Measurements from ENCODE around the gene RGS5. TPM values are rescaled to one million over a fixed set of nuclear protein-coding genes. Genes with fewer than 3 reads are reported as not detected.

RGS5 gene
- polyA plus RNA-seq, 1 experiment = 13.8 TPM

DNA sequence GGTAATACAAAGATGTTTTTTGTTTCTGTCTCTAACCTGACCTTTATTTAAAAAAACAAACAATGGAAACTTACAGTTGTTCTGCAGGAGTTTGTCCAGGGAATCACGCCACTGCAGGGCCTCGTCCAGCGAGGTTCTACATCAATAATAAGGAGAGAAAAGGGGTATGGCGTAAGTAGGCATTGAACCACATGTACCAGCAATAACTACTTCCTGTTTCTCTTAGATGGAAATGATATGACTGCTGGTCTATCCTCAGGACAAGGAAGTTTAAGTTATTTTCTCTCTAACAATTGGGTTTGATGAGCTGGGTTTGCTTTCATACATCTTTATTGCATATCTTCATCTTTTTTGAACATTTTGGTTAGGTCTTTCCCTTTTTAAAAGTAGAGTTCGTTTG is 40.9 kb downstream of the RGS5 start:
- Histone ChIP-seq H3K27ac (ENCODE audit: low read depth, low read length) (no peak overlapping the region), H3K4me3 (ENCODE audit: low read depth, low read length) (no peak overlapping the region), H3K9me3 (ENCODE audit: control insufficient read depth, insufficient read depth, low read length) (no peaks in the 10 kb centered on the region), H3K27me3 (ENCODE audit: control insufficient read depth, insufficient read depth, low read length) (no peaks in the 10 kb centered on the region)
- ChIA-PET CTCF (interaction anchor here (0.5 to 6.0 kb wide), 5 partner anchors 13 to 314 kb away, joined by 3 to 45 read pairs (median 5); partner anchors contain the start of gene RGS4), POLR2A (no interaction called here)
- no peak for DNase-seq (ENCODE audit: low read depth, low spot score)
- TF ChIP-seq CTCF (IDR thresholded peaks at IDR 0.05; ENCODE audit: low read depth, low read length) = no peak

- POLR2A ChIA-PET = no interaction called here
- CTCF ChIA-PET = interaction anchor here (1.0 to 1.7 kb wide), 2 partner anchors 307 to 313 kb away, joined by 3 to 5 read pairs; no protein-coding TSS in a partner anchor
- Histone ChIP-seq H3K27me3 (ENCODE audit: control insufficient read depth, insufficient read depth, low read length) (no peaks in the 10 kb centered on the region), H3K27ac (ENCODE audit: low read depth, low read length) (no peak overlapping the region), H3K9me3 (ENCODE audit: control insufficient read depth, insufficient read depth, low read length) (no peaks in the 10 kb centered on the region), H3K4me3 (ENCODE audit: low read depth, low read length) (no peak overlapping the region)
- no peak for DNase-seq (ENCODE audit: low read depth, low spot score)
- no peak for TF ChIP-seq CTCF (IDR thresholded peaks at IDR 0.05; ENCODE audit: low read depth, low read length)
Observed at GRCh38 chr1:163161337-163161736, 41.4 kb downstream of the RGS5 start.

DNA sequence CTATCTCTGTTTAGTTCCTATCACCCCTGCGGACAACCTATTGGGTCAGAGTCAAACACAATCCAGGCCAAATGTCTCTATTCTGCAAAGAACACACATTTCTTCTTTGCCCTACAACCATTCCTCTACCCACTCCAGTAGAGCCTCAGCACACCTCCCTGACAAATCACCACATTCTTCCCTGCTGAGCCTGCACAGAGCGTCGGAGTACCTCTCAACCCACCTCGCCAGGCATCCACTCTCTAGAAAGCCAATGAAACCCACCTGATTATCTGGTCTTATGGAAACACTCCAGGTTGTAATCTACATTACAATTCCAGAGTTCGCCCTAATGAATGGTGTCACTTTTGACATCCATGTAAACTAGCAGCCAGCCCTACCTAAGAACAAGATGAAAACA is 47.1 kb downstream of the RGS5 start:
- no peak for TF ChIP-seq CTCF (IDR thresholded peaks at IDR 0.05; ENCODE audit: low read depth, low read length)
- DNase-seq (ENCODE audit: low read depth, low spot score) = no peak
- Histone ChIP-seq H3K27ac (ENCODE audit: low read depth, low read length) (no peak overlapping the region), H3K9me3 (ENCODE audit: control insufficient read depth, insufficient read depth, low read length) (no peaks in the 10 kb centered on the region), H3K27me3 (ENCODE audit: control insufficient read depth, insufficient read depth, low read length) (no peaks in the 10 kb centered on the region), H3K4me3 (ENCODE audit: low read depth, low read length) (no peak overlapping the region)
- ChIA-PET POLR2A (interaction anchor here (1.2 kb wide), 1 partner anchor 9 kb away, joined by 4 read pairs; no protein-coding TSS in a partner anchor), CTCF (interaction anchor here (1.1 kb wide), 1 partner anchor 278 kb away, joined by 4 read pairs; no protein-coding TSS in a partner anchor)

DNA sequence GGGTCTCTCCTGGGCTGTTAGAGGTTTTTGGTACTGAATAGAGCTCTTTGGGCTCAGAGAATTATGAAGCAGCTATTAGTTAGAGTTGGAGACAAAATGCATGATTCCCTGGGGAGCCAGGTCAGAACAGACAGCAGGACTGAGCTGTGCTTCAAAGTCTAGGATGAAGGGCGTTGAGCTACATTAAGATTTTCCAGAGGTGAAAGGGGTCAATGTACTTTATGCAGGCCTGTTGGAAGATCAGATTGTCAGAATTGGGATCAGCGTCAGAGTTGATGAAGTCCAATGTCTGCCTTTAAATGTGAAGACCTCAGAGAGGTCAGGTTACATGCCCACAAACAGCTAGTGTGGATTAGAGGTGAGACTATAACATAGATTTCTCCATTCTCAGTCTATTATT is 53.8 kb downstream of the RGS5 start:
- POLR2A ChIA-PET = no interaction called here
- no peaks in the 10 kb centered on the region for H3K27me3 ChIP-seq (ENCODE audit: control insufficient read depth, insufficient read depth, low read length)
- no peaks in the 10 kb centered on the region for H3K9me3 ChIP-seq (ENCODE audit: control insufficient read depth, insufficient read depth, low read length)
- H3K27ac ChIP-seq (ENCODE audit: low read depth, low read length) = no peak overlapping the region
- no peak for TF ChIP-seq CTCF (IDR thresholded peaks at IDR 0.05; ENCODE audit: low read depth, low read length)
- no peak overlapping the region for H3K4me3 ChIP-seq (ENCODE audit: low read depth, low read length)
- CTCF ChIA-PET = interaction anchor here (0.8 to 1.9 kb wide), 5 partner anchors 22 to 270 kb away, joined by 3 to 5 read pairs (median 4); partner anchors contain the start of gene RGS4
- no peak for DNase-seq (ENCODE audit: low read depth, low spot score)

DNA sequence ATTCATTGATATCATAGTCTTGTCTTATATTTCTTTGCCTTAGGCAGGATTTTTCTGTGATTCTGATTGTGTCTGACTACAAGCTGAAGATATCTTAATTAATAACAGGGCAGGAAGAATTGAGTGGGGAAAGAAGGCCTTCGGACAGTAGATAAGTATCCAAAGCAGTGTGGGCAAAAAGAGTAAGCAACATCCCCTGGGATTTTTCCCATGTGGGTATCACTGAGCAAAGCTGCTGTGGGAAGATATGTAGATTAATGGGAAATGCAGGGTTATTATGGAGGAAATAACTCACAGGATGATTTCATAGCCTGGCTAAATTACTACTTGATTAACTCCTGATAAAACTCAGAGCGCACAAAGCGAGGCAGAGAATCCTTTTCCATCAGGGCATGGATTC is 55.7 kb downstream of the RGS5 start:
- H3K27me3 ChIP-seq (ENCODE audit: control insufficient read depth, insufficient read depth, low read length) = no peaks in the 10 kb centered on the region
- ChIA-PET POLR2A (no interaction called here), CTCF (interaction anchor here (1.4 kb wide), 1 partner anchor 28 kb away, joined by 3 read pairs; no protein-coding TSS in a partner anchor)
- H3K4me3 ChIP-seq (ENCODE audit: low read depth, low read length) = no peak overlapping the region
- TF ChIP-seq CTCF (IDR thresholded peaks at IDR 0.05; ENCODE audit: low read depth, low read length) = no peak
- H3K9me3 ChIP-seq (ENCODE audit: control insufficient read depth, insufficient read depth, low read length) = no peaks in the 10 kb centered on the region
- no peak for DNase-seq (ENCODE audit: low read depth, low spot score)
- H3K27ac ChIP-seq (ENCODE audit: low read depth, low read length) = no peak overlapping the region
